ENCODE data around the gene TAF15. TPM values are rescaled to one million over a fixed set of nuclear protein-coding genes. Genes with fewer than 3 reads are reported as not detected.

Gene TAF15
- total and polyA plus RNA-seq, 2 donors (not counting 1 experiment from before 2014, with no cell fraction given): 22.9 to 84.1 TPM

GRCh38 chr17:35819455-35819854 is 10.2 kb downstream of the TAF15 start:
- Histone ChIP-seq H4K20me1 (ENCODE audit: control insufficient read depth, extremely low read depth, insufficient read depth, low read length) (peaks cover 4% of the 10 kb centered on the region), H2AFZ (ENCODE audit: low read length) (no peak overlapping the region), H3K4me3 (replicated peaks in 1 of 4; ENCODE audit: control extremely low read depth in 1 of 4, insufficient read depth in 1 of 4, low read depth in 3 of 4, low read length in 4 of 4) (no peak overlapping the region), H3K27me3 (ENCODE audit: control insufficient read depth, insufficient read depth, low read length) (no peaks in the 10 kb centered on the region), H3K4me1 (ENCODE audit: control insufficient read depth, extremely low read depth, insufficient read depth, low read length) (peaks cover 3% of the 10 kb centered on the region), H3K27ac (ENCODE audit: insufficient read depth, low read length) (no peak overlapping the region), H3K79me2 (ENCODE audit: control insufficient read depth, insufficient read depth, low read length) (peaks cover 42% of the 10 kb centered on the region), H3K36me3 (ENCODE audit: control insufficient read depth, insufficient read depth, low read length) (peaks cover 9% of the 10 kb centered on the region), H3K9ac (ENCODE audit: insufficient read depth, low read length) (no peak overlapping the region), H3K9me3 (ENCODE audit: control insufficient read depth, insufficient read depth, low read depth, low read length) (no peaks in the 10 kb centered on the region), H3K4me2 (ENCODE audit: extremely low read depth, insufficient read depth, low read length) (no peak overlapping the region)
- TF ChIP-seq EZH2 (IDR thresholded peaks at IDR 0.05; ENCODE audit: low read length, missing control alignments) (no peak), CTCF (conservative IDR thresholded peaks at IDR 0.05 in 1 of 2, IDR thresholded peaks at IDR 0.05 in 1 of 2; ENCODE audit: low read depth in 1 of 2, low read length in 2 of 2) (no peak)
- DNase-seq (ENCODE audit: low read depth in 2 of 2): no peak

GRCh38 chr17:35821308-35821707 is 12.0 kb downstream of the TAF15 start:
- TF ChIP-seq EZH2 (IDR thresholded peaks at IDR 0.05; ENCODE audit: low read length, missing control alignments) (no peak), CTCF (conservative IDR thresholded peaks at IDR 0.05 in 1 of 2, IDR thresholded peaks at IDR 0.05 in 1 of 2; ENCODE audit: low read depth in 1 of 2, low read length in 2 of 2) (no peak)
- no peak overlapping the region for H3K4me2 ChIP-seq (ENCODE audit: extremely low read depth, insufficient read depth, low read length)
- no peak for DNase-seq (ENCODE audit: low read depth in 2 of 2)
- no peak overlapping the region for H2AFZ ChIP-seq (ENCODE audit: low read length)
- H4K20me1 ChIP-seq (ENCODE audit: control insufficient read depth, extremely low read depth, insufficient read depth, low read length): peaks cover 4% of the 10 kb centered on the region
- peaks cover 24% of the 10 kb centered on the region for H3K79me2 ChIP-seq (ENCODE audit: control insufficient read depth, insufficient read depth, low read length)
- no peaks in the 10 kb centered on the region for H3K9me3 ChIP-seq (ENCODE audit: control insufficient read depth, insufficient read depth, low read depth, low read length)
- H3K9ac ChIP-seq (ENCODE audit: insufficient read depth, low read length): no peak overlapping the region
- peaks cover 3% of the 10 kb centered on the region for H3K4me1 ChIP-seq (ENCODE audit: control insufficient read depth, extremely low read depth, insufficient read depth, low read length)
- peaks cover 11% of the 10 kb centered on the region for H3K36me3 ChIP-seq (ENCODE audit: control insufficient read depth, insufficient read depth, low read length)
- no peak overlapping the region for H3K27ac ChIP-seq (ENCODE audit: insufficient read depth, low read length)
- no peak overlapping the region for H3K4me3 ChIP-seq (replicated peaks in 1 of 4; ENCODE audit: control extremely low read depth in 1 of 4, insufficient read depth in 1 of 4, low read depth in 3 of 4, low read length in 4 of 4)
- no peaks in the 10 kb centered on the region for H3K27me3 ChIP-seq (ENCODE audit: control insufficient read depth, insufficient read depth, low read length)

GRCh38 chr17:35825206-35825605 is 15.9 kb downstream of the TAF15 start:
- Histone ChIP-seq H3K4me1 (ENCODE audit: control insufficient read depth, extremely low read depth, insufficient read depth, low read length) (no peaks in the 10 kb centered on the region), H4K20me1 (ENCODE audit: control insufficient read depth, extremely low read depth, insufficient read depth, low read length) (no peaks in the 10 kb centered on the region), H3K4me3 (replicated peaks in 1 of 4; ENCODE audit: control extremely low read depth in 1 of 4, insufficient read depth in 1 of 4, low read depth in 3 of 4, low read length in 4 of 4) (no peak overlapping the region), H3K9ac (ENCODE audit: insufficient read depth, low read length) (no peak overlapping the region), H3K27me3 (ENCODE audit: control insufficient read depth, insufficient read depth, low read length) (no peaks in the 10 kb centered on the region), H3K36me3 (ENCODE audit: control insufficient read depth, insufficient read depth, low read length) (peaks cover 11% of the 10 kb centered on the region), H2AFZ (ENCODE audit: low read length) (no peak overlapping the region), H3K9me3 (ENCODE audit: control insufficient read depth, insufficient read depth, low read depth, low read length) (no peaks in the 10 kb centered on the region), H3K27ac (ENCODE audit: insufficient read depth, low read length) (no peak overlapping the region), H3K79me2 (ENCODE audit: control insufficient read depth, insufficient read depth, low read length) (peaks cover 4% of the 10 kb centered on the region), H3K4me2 (ENCODE audit: extremely low read depth, insufficient read depth, low read length) (no peak overlapping the region)
- no peak for DNase-seq (ENCODE audit: low read depth in 2 of 2)
- TF ChIP-seq CTCF (conservative IDR thresholded peaks at IDR 0.05 in 1 of 2, IDR thresholded peaks at IDR 0.05 in 1 of 2; ENCODE audit: low read depth in 1 of 2, low read length in 2 of 2) (no peak), EZH2 (IDR thresholded peaks at IDR 0.05; ENCODE audit: low read length, missing control alignments) (no peak)
